Measurements from ENCODE around the gene AMN.

Gene AMN

DNA sequence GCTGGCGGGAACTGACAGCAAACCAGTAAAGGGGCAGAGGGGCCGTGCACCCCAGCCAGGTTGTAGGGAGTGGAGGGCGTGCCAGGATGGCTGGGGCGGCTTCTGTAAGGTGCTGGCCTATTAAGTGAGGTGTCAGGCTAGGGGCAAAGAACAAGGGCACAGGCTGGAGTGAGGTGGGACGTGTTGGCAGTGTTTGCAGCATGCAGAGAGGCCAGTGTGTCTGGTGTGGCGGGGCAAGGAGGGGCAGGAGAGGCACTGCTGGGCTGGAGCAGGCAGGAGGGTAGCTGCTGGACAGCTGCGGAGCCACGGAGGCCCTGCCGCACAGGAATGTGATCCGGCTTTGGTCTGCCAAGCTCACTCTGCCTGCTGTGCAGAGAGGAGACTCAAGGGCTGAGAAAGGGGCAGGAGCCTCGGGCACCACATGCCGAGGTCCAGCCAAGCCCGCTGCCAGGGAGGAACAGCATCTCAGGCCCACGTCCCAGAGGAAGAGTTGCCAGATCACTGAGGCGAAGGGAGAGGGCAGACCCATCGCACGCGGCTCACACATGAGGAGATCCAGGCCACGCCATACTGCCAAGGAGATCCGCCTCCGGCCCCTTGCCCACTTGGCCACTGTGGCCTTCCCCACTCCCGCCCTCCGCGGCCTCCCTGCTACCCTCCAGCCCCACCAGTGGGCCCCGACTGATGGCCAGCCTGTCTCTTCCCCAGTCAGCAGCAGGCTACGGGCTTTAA, 46.8 kb downstream of the AMN start:
- DNase-seq: no peak

DNA sequence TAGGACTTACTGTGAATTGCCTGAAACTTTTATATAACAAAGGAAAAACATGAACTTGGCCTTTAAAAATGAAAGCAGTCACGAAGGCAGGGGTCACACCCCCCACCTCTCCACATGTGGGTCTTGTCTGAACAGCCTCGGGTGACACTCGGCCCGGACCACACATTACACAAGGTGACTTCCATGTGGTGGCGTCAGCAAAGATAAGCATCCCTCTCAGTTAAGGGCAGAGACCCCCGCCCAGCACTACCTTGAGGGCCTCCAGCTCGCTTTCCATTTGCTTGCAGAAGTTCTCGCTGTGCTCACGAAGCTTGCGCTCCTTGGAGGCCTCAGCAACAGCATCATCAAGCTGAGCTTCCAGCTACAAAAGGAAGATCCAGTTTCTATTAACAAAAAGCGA, 47.4 kb downstream of the AMN start:
- DNase-seq: no peak

DNA sequence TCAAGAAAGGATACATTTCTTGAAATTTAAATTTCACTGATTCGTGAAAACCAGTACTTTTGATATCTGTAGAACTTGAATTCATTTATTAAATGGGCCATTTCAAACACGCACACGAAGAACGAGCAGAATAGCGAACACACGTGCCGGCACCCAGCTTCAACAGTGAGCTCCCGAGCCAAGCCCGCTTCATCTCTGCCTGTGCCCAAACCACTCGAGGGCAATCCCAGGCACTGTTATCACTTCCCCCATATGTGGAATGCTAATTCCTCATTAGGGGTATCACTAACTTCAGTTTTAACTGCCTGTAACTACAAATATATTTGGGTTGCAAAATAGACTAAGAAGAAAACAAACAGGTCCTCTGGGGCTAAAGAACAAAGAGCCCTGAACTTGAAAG, 48.0 kb downstream of the AMN start:
- no peak for DNase-seq

DNA sequence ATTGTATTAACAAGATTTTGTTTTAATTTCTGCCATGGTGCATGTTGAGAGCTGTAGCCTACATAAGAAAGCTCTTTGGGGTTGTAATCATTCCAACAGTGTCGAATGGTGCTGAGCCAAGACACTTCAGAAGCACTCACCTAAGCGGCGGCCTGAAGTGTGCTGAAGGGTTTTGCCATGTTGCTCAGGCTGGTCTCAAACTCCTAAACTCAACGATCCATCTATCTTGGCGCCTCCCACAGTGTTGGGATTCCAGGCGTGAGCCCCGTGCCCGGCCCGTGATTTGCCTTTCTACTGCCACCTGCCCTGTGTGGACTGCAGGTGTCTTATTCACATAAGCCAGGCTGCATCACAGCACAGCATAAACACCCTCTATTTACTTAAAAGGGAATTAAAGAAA, 48.9 kb downstream of the AMN start:
- no peak for DNase-seq

DNA sequence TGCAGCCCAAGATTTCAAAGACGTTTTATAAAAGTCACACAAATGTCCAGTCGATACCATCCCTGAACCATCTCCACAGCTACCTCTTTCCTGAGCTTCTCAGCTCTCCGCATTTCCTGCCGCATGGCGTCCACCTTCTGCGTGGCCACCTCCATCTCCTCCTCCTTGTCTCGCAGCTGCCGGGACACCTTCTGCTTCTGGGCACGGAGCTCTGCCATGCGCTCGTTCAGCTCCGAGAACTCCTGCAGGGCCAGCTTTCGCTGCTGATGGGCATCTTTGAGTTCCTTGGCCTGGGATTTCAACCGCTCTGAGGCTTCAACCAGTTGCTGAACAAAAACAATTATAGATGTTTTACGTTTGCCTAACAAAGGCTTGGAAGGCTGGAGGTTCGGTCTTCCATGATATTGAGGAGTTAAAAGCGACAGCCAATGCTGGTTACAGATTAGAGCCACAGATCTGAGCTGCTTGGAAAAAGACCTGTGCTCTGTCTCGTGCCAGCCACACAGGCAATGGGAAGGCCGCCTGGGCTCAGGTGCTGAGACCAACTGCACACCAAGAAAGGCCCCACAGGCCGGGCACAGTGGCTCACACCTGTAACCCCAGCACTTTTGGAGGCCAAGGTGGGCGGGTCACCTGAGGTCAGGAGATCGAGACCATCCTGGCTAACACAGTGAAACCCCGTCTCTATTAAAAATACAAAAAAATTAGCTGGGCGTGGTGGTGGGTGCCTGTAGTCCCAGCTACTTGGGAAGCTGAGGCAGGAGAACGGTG, 49.6 kb downstream of the AMN start:
- DNase-seq: no peak

DNA sequence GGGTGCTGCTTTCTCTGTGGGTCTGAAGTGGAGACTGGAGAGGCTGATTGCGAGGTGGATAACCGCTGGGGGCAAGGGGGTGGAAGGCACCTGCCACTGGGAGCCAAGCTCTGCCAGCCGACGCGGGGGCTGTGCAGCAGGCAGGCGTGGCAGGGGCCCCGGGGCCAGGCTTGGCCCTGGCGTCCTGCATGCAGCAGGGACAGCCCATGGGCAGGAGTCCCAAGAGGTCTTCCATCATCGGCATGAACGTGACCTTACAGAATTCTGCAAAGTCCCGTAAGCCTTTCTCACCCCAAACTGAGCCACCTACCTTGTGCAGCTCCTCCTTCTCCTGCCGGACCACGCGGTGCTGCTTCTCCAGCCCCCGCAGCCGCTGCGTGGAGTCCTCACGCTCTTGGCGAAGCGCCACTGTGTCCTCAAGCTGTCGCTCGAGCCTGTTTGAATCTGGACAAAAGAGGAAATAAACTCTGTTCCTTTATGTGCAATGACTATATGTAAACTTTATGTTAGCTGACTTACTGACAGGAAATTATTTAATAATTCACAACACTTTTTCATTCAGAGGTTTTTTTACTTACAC, 51.3 kb downstream of the AMN start:
- no peak for DNase-seq

DNA sequence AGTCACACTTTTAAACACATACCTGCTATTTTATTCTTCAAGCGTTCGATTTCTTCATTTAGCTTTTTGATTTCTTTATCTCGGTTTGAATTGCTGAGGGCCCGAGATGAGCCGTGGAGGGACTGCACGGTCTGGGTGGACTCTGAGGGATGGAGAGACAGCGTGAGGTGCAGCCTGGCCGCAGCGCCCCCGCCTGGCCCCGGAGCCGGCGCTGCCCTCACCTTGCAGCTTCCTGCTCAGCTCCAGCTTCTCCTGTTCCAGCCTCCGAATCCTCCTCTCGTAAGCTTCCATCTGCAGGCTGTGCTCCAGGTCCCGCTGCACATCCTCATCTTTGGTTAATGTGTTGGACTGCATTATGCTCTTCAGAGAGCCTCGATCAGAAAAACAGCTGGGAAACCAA, 53.2 kb downstream of the AMN start:
- no peak for DNase-seq

DNA sequence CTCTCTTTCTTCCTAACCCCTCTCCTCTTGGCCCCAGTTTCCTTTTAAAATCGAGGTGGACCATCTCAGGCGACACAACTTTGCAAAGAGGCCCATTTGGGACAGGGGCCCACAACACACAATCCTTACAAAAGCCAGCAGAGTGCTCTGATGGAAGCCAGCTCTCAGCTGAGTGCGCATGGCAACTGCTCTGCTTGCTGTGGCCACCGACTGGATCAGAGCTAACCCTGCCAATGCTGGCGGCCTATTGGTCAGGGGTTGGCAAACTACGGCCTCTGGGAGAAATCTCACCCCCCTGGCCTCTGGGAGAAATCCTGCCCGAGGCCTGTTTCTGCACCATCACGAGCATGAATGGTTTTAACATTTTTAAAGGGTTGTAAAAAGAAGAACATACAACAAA, 55.0 kb downstream of the AMN start:
- no peak for DNase-seq

DNA sequence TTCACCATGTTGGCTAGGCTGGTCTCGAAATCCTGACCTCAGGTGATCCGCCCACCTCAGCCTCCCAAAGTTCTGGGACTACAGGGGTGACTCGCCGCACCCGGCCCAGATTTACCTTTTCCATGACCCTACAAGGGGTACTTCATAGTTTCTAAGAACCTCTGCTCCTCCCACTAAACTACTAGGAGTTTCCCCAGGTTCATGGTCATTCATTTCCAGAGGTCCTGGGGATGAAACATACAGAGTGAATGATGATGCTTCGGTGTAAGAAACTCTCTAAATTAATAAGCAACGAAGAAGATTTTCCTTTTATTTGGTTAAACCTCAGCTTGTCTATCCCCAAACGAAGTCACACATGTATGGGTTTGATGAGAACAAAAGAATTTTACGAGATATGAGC, 56.9 kb downstream of the AMN start:
- no peak for DNase-seq

DNA sequence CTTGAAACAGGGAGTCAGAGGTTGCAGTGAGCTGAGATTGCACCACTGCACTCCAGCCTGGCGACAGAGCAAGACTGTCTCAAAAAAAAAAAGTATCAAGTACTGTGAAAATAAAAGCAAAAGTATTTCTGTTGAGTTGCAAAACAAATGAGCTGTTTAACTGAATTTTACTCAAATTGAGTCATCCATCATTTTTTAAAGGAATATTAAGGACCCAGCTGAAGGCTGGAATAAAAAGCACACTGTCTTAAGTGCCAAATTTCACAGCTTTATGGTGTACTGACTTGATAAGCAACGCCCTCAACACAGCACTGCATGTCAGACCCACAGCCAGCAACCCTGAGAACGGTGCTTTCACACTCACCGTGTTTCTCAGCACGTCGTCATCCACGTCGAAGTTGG, 57.9 kb downstream of the AMN start:
- no peak for DNase-seq

All from effector CD4-positive, alpha-beta T cell (primary cell).